Activated CD4-positive, alpha-beta T cell treated with anti-CD3 and anti-CD28 coated beads, Interleukin-2, amount 10 ng/mL, durations not matched to agents 24 days and 14 days (primary cell): ENCODE data around the gene CEBPG. TPM values are rescaled to one million over a fixed set of nuclear protein-coding genes. Genes with fewer than 3 reads are reported as not detected.

Experiments used
- DNase-seq: peaks from one replicate; pipeline ENCODE4 v3.0.0; 2022
- H3K27ac Mint-ChIP-seq: one replicate; pipeline ENCODE4 v1.8.0; 2022; ENCODE audit warnings: mild to moderate bottlenecking, mixed read lengths
- H3K27me3 Mint-ChIP-seq: one replicate; pipeline ENCODE4 v1.8.0; 2022; ENCODE audit warnings: mixed read lengths
- H3K36me3 Mint-ChIP-seq: one replicate; pipeline ENCODE4 v1.8.0; 2022; ENCODE audit warnings: low read depth, mild to moderate bottlenecking, mixed read lengths
- H3K4me1 Mint-ChIP-seq: one replicate; pipeline ENCODE4 v1.8.0; 2021; ENCODE audit warnings: mixed read lengths
- H3K4me3 Mint-ChIP-seq: one replicate; pipeline ENCODE4 v1.8.0; 2022; ENCODE audit warnings: mild to moderate bottlenecking, moderate library complexity, mixed read lengths
- H3K9me3 Mint-ChIP-seq: one replicate; pipeline ENCODE4 v1.8.0; 2021; ENCODE audit warnings: mixed read lengths
- intact Hi-C: fragments of 100-400 bp; cut with micrococcal nuclease; formaldehyde crosslinking; loops from one replicate; pipeline ENCODE4 v1.15.1; 2023
- total RNA-seq: library from RNA; stranded (reverse); gene quantifications from 2 replicates; pipeline ENCODE4 v1.2.3, GENCODE V29; 2022

CEBPG gene
- total RNA-seq, 1 donor from 2014 or later, result 29.7 TPM

DNA sequence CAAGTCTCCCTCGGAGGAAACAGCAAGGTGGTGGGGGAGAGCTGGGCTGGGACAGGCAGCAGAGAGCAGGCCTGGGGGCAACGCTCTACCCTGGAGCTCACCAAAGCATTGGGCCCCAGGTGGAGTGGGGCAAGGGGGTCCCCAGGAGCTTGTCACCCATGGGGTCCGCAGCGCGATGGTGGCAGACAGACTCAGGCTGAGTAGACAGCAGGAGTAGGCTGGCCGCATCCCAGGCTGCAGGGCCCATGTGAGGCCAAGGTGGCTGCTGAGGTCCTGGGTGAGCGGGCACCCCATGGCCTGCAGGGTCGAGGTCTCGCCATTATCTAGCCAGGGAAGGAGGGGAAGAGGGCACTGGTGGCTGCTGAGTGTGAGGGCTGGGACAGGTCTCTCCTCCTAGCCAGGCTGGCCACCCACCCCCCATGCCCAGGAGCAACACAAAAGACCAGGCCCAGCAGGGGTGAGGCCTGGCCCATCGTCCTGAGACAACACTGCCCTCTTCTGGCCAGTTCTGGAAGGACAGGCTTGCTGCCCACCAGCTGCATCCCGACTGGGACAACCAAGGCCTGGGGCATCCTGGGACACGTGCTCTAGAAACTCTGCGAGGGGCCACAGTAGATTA, 33.1 kb downstream of the CEBPG start:
- H3K36me3 Mint-ChIP-seq, result no peaks in the 10 kb centered on the region
- H3K4me1 Mint-ChIP-seq, result no peaks in the 10 kb centered on the region
- no peaks in the 10 kb centered on the region for H3K27me3 Mint-ChIP-seq
- peak; percentile 93 for DNase-seq
- intact Hi-C loops, result loop anchor here (1.0 to 5.0 kb wide), 3 partner anchors 164 to 279 kb away; no protein-coding TSS in a partner anchor
- no peak overlapping the region for H3K4me3 Mint-ChIP-seq
- H3K27ac Mint-ChIP-seq, result no peak overlapping the region
- no peaks in the 10 kb centered on the region for H3K9me3 Mint-ChIP-seq

- Mint-ChIP-seq H3K4me1 (no peaks in the 10 kb centered on the region), H3K27me3 (no peaks in the 10 kb centered on the region), H3K9me3 (no peaks in the 10 kb centered on the region), H3K4me3 (no peak overlapping the region), H3K27ac (no peak overlapping the region), H3K36me3 (no peaks in the 10 kb centered on the region)
- DNase-seq, result no peak
- intact Hi-C loops, result loop anchor here (2.0 to 5.0 kb wide), 2 partner anchors 164 to 280 kb away; no protein-coding TSS in a partner anchor
Observed at GRCh38 chr19:33407140-33407551, 33.6 kb downstream of the CEBPG start.

GRCh38 chr19:33407716-33408115, 34.2 kb downstream of the CEBPG start:
- intact Hi-C loops, result loop anchor here (2.0 to 5.0 kb wide), 2 partner anchors 165 to 280 kb away; no protein-coding TSS in a partner anchor
- Mint-ChIP-seq H3K27me3 (no peaks in the 10 kb centered on the region), H3K4me1 (no peaks in the 10 kb centered on the region), H3K4me3 (no peak overlapping the region), H3K27ac (no peak overlapping the region), H3K9me3 (no peaks in the 10 kb centered on the region), H3K36me3 (no peaks in the 10 kb centered on the region)
- DNase-seq, result no peak

- intact Hi-C loops, result loop anchor here (5.0 kb wide), 1 partner anchor 281 kb away; no protein-coding TSS in a partner anchor
Observed at GRCh38 chr19:33408116-33408515, 34.6 kb downstream of the CEBPG start.

DNA sequence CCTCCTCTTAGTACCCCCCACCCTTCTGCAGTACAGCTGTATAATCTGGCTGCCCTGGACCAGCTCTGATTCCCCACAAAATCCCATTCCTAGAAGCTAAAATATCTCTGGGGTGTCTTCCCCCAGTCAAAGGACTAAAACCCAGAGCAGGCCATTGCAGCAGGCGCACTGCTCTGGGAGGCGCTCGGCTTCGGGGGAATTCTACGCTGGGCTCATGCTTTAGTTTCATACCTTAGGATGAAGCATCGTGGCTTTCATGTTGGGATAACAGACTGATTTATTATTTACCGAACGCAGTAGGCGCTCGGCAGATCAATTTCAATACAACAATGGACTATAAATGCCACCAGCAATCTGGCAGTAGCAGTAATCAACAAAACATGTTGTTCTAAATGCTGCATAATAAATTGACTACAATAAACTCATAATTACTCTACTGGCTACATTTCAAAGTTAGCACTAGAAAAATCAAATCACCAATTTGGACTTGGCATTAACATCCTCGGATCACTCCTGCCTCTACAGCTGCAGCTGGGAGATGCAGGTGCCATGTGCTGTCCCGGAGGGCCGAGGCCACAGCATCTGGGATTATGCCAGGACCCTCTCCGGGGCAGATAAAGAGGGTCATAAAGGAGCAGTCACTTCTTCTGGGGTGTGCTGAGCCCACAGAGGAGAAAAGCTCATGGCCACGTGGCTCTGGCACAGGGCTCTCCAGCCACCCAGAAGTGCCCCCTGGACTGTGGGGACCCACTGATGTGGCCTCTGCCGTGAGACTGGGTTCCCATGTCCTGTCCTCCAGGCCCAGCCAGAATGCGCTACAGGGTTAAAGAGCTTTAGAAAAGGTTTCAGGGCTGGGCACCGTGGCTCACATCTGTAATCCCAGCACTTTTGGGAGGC, 35.3 kb downstream of the CEBPG start:
- no peak overlapping the region for H3K4me3 Mint-ChIP-seq
- no peaks in the 10 kb centered on the region for H3K27me3 Mint-ChIP-seq
- intact Hi-C loops, result loop anchor here (5.0 kb wide), 1 partner anchor 281 kb away; no protein-coding TSS in a partner anchor
- H3K9me3 Mint-ChIP-seq, result no peaks in the 10 kb centered on the region
- no peak overlapping the region for H3K27ac Mint-ChIP-seq
- H3K36me3 Mint-ChIP-seq, result no peaks in the 10 kb centered on the region
- no peaks in the 10 kb centered on the region for H3K4me1 Mint-ChIP-seq
- DNase-seq, result no peak

More at GRCh38 chr19:33408116-33408515, 34.6 kb downstream of the CEBPG start:
- no peaks in the 10 kb centered on the region for H3K9me3 Mint-ChIP-seq
- H3K4me1 Mint-ChIP-seq, result no peaks in the 10 kb centered on the region
- no peaks in the 10 kb centered on the region for H3K27me3 Mint-ChIP-seq
- no peak for DNase-seq
- H3K27ac Mint-ChIP-seq, result no peak overlapping the region
- H3K36me3 Mint-ChIP-seq, result no peaks in the 10 kb centered on the region
- no peak overlapping the region for H3K4me3 Mint-ChIP-seq

DNA sequence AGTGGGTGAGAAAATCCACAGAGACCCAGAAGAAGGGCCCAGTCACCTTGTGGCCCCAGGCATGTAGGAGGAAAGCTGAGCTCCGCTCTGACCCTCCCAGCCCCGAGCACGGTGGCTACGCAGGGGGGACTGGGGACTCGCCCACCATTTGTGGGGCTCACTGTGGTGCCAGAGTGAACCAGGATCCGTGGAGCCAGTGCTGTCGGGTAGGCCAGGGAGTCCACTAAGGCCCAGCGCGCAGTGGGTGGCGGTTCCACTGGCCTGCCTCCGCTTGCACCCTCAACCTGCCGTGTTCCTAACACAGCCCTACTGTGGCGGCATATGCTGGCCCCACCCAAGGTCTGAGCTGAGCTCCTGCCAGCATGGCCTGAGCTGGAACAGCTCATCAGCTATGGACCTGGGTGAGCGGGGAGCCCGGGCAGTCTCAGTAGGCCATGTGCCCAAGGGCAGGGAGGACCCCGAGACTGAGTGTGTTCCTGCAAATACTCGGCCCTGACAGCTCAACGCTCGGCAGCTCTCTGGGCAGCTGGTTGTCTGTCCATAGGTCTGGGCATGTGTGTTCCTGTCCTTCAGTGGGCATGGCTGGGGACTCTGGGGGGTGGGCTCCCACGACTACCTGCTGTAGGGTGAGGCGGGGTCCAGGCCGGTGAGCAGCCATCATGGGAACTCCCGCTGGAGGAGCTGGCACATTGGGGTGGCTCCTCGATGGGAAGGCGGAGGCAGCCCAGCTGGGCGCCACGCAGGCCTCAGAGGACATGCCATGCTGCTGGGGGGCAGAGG, 36.6 kb downstream of the CEBPG start:
- no peak for DNase-seq
- no peaks in the 10 kb centered on the region for H3K4me1 Mint-ChIP-seq
- H3K36me3 Mint-ChIP-seq, result no peaks in the 10 kb centered on the region
- no peak overlapping the region for H3K4me3 Mint-ChIP-seq
- H3K9me3 Mint-ChIP-seq, result no peaks in the 10 kb centered on the region
- intact Hi-C loops, result loop anchor here (5.0 kb wide), 1 partner anchor 283 kb away; no protein-coding TSS in a partner anchor
- no peaks in the 10 kb centered on the region for H3K27me3 Mint-ChIP-seq
- no peak overlapping the region for H3K27ac Mint-ChIP-seq

DNA sequence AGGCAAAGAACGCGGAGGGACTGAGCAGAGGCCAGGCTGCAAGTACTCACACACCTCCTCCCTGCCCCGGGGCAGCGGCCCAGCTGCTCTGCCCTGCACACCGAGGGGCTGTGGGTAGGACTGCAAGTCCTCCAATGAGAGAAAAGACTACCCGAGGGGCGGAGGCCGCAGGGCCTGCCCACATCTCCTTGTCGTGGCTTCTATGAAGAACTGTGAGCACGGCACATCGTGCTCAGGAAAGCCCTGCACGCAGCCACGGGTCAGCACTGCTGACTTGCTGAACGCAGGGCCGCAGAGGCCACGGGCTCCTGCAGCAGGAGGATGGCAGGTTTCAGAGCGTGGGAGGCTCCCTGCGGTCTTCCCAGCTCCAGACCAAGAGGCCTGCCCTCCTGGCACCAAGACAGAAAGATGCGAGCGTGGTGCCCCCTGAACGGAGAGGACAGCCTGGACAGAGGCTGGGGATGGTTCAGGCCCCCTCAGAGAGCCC, 37.4 kb downstream of the CEBPG start:
- Mint-ChIP-seq H3K4me3 (no peak overlapping the region), H3K27ac (no peak overlapping the region), H3K27me3 (no peaks in the 10 kb centered on the region), H3K9me3 (no peaks in the 10 kb centered on the region), H3K36me3 (no peaks in the 10 kb centered on the region), H3K4me1 (no peaks in the 10 kb centered on the region)
- intact Hi-C loops, result no loop called here
- no peak for DNase-seq

GRCh38 chr19:33411621-33412180, 38.2 kb downstream of the CEBPG start:
- no peaks in the 10 kb centered on the region for H3K36me3 Mint-ChIP-seq
- no peak for DNase-seq
- no peak overlapping the region for H3K4me3 Mint-ChIP-seq
- H3K27me3 Mint-ChIP-seq, result no peaks in the 10 kb centered on the region
- intact Hi-C loops, result no loop called here
- no peak overlapping the region for H3K27ac Mint-ChIP-seq
- H3K4me1 Mint-ChIP-seq, result peaks cover 3% of the 10 kb centered on the region
- no peaks in the 10 kb centered on the region for H3K9me3 Mint-ChIP-seq

- DNase-seq, result no peak
- Mint-ChIP-seq H3K9me3 (no peaks in the 10 kb centered on the region), H3K27me3 (no peaks in the 10 kb centered on the region), H3K36me3 (no peaks in the 10 kb centered on the region), H3K4me1 (peaks cover 3% of the 10 kb centered on the region), H3K4me3 (no peak overlapping the region), H3K27ac (no peak overlapping the region)
- intact Hi-C loops, result no loop called here
Observed at GRCh38 chr19:33412601-33413425, 39.3 kb downstream of the CEBPG start.

DNA sequence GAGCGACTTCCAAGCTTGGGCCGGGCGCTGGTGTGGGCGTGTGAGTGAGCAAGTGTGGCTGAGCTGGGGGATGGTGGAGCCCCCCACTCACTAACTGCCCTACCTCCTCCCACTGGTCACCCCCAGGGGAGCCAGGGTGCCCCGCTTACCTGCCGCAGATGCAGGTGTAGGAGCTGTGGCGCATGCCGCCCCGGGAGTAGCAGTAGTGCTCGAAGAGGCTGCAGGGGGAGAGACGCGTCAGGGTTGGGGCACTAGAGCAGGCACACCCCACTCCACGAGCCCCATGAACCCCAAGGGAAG, 39.9 kb downstream of the CEBPG start:
- H3K4me1 Mint-ChIP-seq, result peaks cover 3% of the 10 kb centered on the region
- H3K27ac Mint-ChIP-seq, result no peak overlapping the region
- no peaks in the 10 kb centered on the region for H3K9me3 Mint-ChIP-seq
- H3K36me3 Mint-ChIP-seq, result no peaks in the 10 kb centered on the region
- intact Hi-C loops, result no loop called here
- no peak for DNase-seq
- H3K27me3 Mint-ChIP-seq, result no peaks in the 10 kb centered on the region
- H3K4me3 Mint-ChIP-seq, result no peak overlapping the region

DNA sequence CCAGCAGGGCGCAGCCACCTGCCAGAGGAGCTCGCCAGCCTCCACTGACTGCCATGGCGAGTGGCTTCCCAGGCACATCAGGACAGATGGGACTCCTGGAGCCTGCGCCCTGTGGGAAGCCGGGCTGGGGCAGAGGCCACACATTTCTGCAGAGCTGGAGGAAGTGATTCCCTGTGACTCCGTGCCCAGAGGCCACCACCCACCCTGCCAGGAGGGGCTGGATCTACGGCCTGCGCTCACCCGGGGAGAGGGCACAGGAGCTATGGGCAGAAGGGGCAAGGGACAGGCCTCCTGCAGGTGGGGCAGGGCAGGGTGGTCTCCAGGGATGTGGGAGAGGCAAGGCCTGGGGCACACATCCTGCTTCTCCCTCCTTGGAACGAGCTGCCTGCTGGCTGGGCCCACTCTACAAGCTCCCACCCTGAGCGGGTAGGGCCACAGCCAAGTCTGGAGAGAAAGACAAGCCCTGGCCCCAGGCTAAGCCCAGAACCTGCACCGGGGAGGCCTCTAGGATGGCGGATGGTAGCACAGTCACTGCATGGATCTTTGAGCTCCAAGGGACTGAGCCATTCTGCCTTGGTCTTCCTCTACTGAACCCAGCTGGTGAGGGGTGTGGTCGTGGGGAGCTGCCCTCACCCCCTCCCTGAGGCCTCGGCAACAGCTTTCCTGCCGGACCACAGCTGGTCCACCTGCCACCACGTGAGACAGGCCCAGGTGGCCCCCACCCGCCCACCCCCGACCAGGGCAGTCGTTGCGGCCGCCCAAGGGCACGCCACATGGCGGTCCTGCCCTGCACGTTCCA, 40.6 kb downstream of the CEBPG start:
- H3K4me3 Mint-ChIP-seq, result no peak overlapping the region
- H3K9me3 Mint-ChIP-seq, result no peaks in the 10 kb centered on the region
- H3K36me3 Mint-ChIP-seq, result no peaks in the 10 kb centered on the region
- no peaks in the 10 kb centered on the region for H3K27me3 Mint-ChIP-seq
- no peak for DNase-seq
- intact Hi-C loops, result no loop called here
- H3K27ac Mint-ChIP-seq, result no peak overlapping the region
- peaks cover 3% of the 10 kb centered on the region for H3K4me1 Mint-ChIP-seq
